GM23338 (cell line): Measurements from ENCODE around the gene EXOC6B. TPM values are rescaled to one million over a fixed set of nuclear protein-coding genes. Genes with fewer than 3 reads are reported as not detected.

ENCODE experiments used
- ATAC-seq: fragments of 200-7000 bp; cut with Tn5 transposase; 3 replicates; pipeline ENCODE4 v1.9.1; 2020
- DNase-seq: peaks from one replicate; pipeline ENCODE4 v3.0.0-alpha.2; 2015; ENCODE audit warnings: low spot score
- H2AFZ ChIP-seq: fragments of 200-600 bp; sonication (generic); 2 replicates; pipeline ENCODE4 v1.8.0; 2016; ENCODE audit warnings: antibody characterized with exemption, mild to moderate bottlenecking, moderate library complexity
- H3F3A ChIP-seq: fragments of 200-600 bp; sonication (generic); replicated peaks from 2 replicates; pipeline ENCODE4 v1.8.0; 2017; ENCODE audit warnings: antibody characterized with exemption, mixed run types, low read depth
- H3K27ac ChIP-seq: fragments of 200-600 bp; sonication (generic); 2 replicates; pipeline ENCODE4 v1.6.1; 2016; ENCODE audit warnings: low read depth
- H3K27me3 ChIP-seq: fragments of 200-600 bp; sonication (generic); 2 replicates; pipeline ENCODE4 v1.8.0; 2016; ENCODE audit warnings: mild to moderate bottlenecking, mixed run types, moderate library complexity; ENCODE audit not compliant: insufficient read depth
- H3K36me3 ChIP-seq: fragments of 200-600 bp; sonication (generic); 2 replicates; pipeline ENCODE4 v1.8.0; 2016; ENCODE audit warnings: mild to moderate bottlenecking; ENCODE audit not compliant: insufficient read depth
- H3K4me1 ChIP-seq: fragments of 200-600 bp; sonication (generic); 2 replicates; pipeline ENCODE4 v1.8.0; 2016; ENCODE audit warnings: mild to moderate bottlenecking, moderate library complexity; ENCODE audit not compliant: insufficient read depth
- H3K4me2 ChIP-seq: fragments of 200-600 bp; sonication (generic); 2 replicates; pipeline ENCODE4 v1.7.1; 2017; ENCODE audit warnings: mixed run types
- H3K4me3 ChIP-seq: fragments of 200-600 bp; sonication (generic); 2 replicates; pipeline ENCODE4 v1.6.1; 2016; ENCODE audit warnings: mixed run types
- H3K79me2 ChIP-seq: fragments of 200-600 bp; sonication (generic); replicated peaks from 2 replicates; pipeline ENCODE4 v1.8.0; 2017; ENCODE audit warnings: mild to moderate bottlenecking; ENCODE audit not compliant: insufficient read depth
- H3K9me2 ChIP-seq: fragments of 200-600 bp; sonication (generic); 2 replicates; pipeline ENCODE4 v1.8.0; 2017; ENCODE audit not compliant: insufficient read depth
- H4K20me1 ChIP-seq: fragments of 200-600 bp; sonication (generic); replicated peaks from 2 replicates; pipeline ENCODE4 v1.8.0; 2017; ENCODE audit warnings: mild to moderate bottlenecking; ENCODE audit not compliant: insufficient read depth
- H3K27ac Mint-ChIP-seq: 2 replicates; pipeline ENCODE4 v1.8.0; 2020; ENCODE audit warnings: inconsistent platforms, mild to moderate bottlenecking, moderate library complexity, mixed read lengths
- H3K27me3 Mint-ChIP-seq: 3 replicates; pipeline ENCODE4 v1.8.0; 2022; ENCODE audit warnings: low read depth, mild to moderate bottlenecking, moderate library complexity, mixed read lengths, inconsistent platforms; ENCODE audit not compliant: insufficient read depth, poor library complexity
- H3K36me3 Mint-ChIP-seq: 3 replicates; pipeline ENCODE4 v1.8.0; 2021; ENCODE audit warnings: low read depth, mild to moderate bottlenecking, inconsistent platforms, moderate library complexity, mixed read lengths
- H3K4me1 Mint-ChIP-seq: 3 replicates; pipeline ENCODE4 v1.8.0; 2020; ENCODE audit warnings: mild to moderate bottlenecking, inconsistent platforms, mixed read lengths
- H3K4me3 Mint-ChIP-seq: 3 replicates; pipeline ENCODE4 v1.8.0; 2021; ENCODE audit warnings: moderate library complexity, mild to moderate bottlenecking, inconsistent platforms, mixed read lengths
- H3K9me3 Mint-ChIP-seq: 3 replicates; pipeline ENCODE4 v1.8.0; 2020; ENCODE audit warnings: moderate library complexity, mild to moderate bottlenecking, inconsistent platforms, mixed read lengths
- EZH2 ChIP-seq: fragments of 200-600 bp; sonication (generic); IDR thresholded peaks from one replicate; pipeline ENCODE4 v1.8.0; 2017; ENCODE audit warnings: antibody characterized with exemption, mild to moderate bottlenecking, low read depth; ENCODE audit not compliant: unreplicated experiment
- EZH2phosphoT487 ChIP-seq: fragments of 200-600 bp; sonication (generic); IDR thresholded peaks from one replicate; pipeline ENCODE4 v1.8.1; 2018; ENCODE audit warnings: antibody characterized with exemption; ENCODE audit not compliant: unreplicated experiment
- POLR2AphosphoS5 ChIP-seq: IDR thresholded peaks from 2 replicates; pipeline ENCODE4 v1.6.1; 2016; ENCODE audit warnings: antibody characterized with exemption, low read depth
- STAT1 ChIP-seq: IDR thresholded peaks from one replicate; pipeline ENCODE4 v1.6.1; 2016; ENCODE audit warnings: antibody characterized with exemption; ENCODE audit not compliant: unreplicated experiment
- polyA plus RNA-seq: library from polyadenylated mRNA; unstranded; fragments of >200 nt; fragmentation: Nextera tagmentation; extraction: Ambion mirVana; gene quantifications from 2 replicates; pipeline ENCODE4 v1.2.1, GENCODE V29; 2016
- total RNA-seq: library from RNA; depleted of rRNA; stranded (reverse); fragments of >200 nt; shearing (Covaris generic); gene quantifications from 2 replicates; pipeline ENCODE4 v1.2.3, GENCODE V29; 2014
- TF ChIP-seq, protein P1 (sequence below): IDR thresholded peaks from 2 replicates; pipeline ENCODE4 v1.6.1; 2016; ENCODE audit warnings: antibody characterized with exemption
- TF ChIP-seq, protein P2 (sequence below): fragments of 250-450 bp; sonication (Bioruptor Pico); IDR thresholded peaks from 2 replicates; pipeline ENCODE4 v1.5.0; 2020; ENCODE audit warnings: mild to moderate bottlenecking, moderate library complexity

The EXOC6B gene
- total and polyA plus RNA-seq, 2 experiments from 2014 or later, result 7.2 to 45.9 TPM

DNA sequence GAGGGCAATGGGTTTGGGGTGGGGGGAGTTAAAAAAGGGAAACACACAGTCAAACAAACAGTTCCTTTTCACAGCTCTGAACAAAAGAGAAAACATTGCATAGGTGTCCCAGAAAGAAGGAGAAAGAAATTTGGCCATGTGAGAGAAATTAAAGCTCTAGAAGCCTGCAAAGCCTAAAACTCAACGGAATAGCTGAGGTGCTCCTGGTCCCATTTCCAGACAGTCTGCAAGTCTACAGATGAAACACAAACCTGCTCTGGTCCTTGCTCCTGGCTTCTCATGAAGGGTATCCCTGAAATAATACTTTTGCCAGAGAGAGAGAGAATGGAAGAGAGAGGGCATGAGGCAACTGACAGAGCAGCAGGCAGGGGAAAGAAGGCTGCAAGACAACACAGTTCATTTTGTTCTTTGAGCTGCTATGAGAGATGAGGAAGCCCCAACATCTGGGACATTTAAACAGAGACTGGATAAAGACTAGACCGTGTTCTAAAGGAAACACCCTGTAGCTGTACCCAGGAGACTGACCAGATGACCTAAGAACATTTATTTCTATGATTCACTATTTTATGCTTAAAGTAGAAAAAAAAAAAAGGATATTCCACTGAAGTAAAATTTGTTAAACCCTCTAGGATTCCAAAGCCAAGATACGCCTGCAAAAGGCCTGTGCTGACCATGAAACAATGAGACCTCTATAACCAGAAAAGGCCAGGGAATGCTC, 620.9 kb downstream of the EXOC6B start:
- Histone ChIP-seq H3K4me2 (no peak overlapping the region), H3K36me3 (no peaks in the 10 kb centered on the region), H3K9me2 (no peaks in the 10 kb centered on the region), H3K27ac (no peak overlapping the region), H3K4me1 (peaks cover 4% of the 10 kb centered on the region; the same call in 1 of the 2 replicates), H3F3A (no peaks in the 10 kb centered on the region), H4K20me1 (0 out of 2 replicates have a peak, but pooled peaks cover 3% of the 10 kb centered on the region), H2AFZ (no peak overlapping the region), H3K4me3 (no peak overlapping the region), H3K27me3 (no peaks in the 10 kb centered on the region), H3K79me2 (no peaks in the 10 kb centered on the region)
- H3K9me3 Mint-ChIP-seq, result no peaks in the 10 kb centered on the region
- no peaks in the 10 kb centered on the region for H3K27me3 Mint-ChIP-seq
- H3K36me3 Mint-ChIP-seq, result no peaks in the 10 kb centered on the region
- H3K4me1 Mint-ChIP-seq, result peaks cover under 1% of the 10 kb centered on the region
- no peak for ATAC-seq
- no peak for DNase-seq
- H3K4me3 Mint-ChIP-seq, result no peak overlapping the region
- no peak overlapping the region for H3K27ac Mint-ChIP-seq
- TF ChIP-seq STAT1 (no peak), EZH2phosphoT487 (no peak), EZH2 (no peak), POLR2AphosphoS5 (no peak)
- TF ChIP-seq, protein P1, sequence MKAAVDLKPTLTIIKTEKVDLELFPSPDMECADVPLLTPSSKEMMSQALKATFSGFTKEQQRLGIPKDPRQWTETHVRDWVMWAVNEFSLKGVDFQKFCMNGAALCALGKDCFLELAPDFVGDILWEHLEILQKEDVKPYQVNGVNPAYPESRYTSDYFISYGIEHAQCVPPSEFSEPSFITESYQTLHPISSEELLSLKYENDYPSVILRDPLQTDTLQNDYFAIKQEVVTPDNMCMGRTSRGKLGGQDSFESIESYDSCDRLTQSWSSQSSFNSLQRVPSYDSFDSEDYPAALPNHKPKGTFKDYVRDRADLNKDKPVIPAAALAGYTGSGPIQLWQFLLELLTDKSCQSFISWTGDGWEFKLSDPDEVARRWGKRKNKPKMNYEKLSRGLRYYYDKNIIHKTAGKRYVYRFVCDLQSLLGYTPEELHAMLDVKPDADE, result no peak
- TF ChIP-seq, protein P2, sequence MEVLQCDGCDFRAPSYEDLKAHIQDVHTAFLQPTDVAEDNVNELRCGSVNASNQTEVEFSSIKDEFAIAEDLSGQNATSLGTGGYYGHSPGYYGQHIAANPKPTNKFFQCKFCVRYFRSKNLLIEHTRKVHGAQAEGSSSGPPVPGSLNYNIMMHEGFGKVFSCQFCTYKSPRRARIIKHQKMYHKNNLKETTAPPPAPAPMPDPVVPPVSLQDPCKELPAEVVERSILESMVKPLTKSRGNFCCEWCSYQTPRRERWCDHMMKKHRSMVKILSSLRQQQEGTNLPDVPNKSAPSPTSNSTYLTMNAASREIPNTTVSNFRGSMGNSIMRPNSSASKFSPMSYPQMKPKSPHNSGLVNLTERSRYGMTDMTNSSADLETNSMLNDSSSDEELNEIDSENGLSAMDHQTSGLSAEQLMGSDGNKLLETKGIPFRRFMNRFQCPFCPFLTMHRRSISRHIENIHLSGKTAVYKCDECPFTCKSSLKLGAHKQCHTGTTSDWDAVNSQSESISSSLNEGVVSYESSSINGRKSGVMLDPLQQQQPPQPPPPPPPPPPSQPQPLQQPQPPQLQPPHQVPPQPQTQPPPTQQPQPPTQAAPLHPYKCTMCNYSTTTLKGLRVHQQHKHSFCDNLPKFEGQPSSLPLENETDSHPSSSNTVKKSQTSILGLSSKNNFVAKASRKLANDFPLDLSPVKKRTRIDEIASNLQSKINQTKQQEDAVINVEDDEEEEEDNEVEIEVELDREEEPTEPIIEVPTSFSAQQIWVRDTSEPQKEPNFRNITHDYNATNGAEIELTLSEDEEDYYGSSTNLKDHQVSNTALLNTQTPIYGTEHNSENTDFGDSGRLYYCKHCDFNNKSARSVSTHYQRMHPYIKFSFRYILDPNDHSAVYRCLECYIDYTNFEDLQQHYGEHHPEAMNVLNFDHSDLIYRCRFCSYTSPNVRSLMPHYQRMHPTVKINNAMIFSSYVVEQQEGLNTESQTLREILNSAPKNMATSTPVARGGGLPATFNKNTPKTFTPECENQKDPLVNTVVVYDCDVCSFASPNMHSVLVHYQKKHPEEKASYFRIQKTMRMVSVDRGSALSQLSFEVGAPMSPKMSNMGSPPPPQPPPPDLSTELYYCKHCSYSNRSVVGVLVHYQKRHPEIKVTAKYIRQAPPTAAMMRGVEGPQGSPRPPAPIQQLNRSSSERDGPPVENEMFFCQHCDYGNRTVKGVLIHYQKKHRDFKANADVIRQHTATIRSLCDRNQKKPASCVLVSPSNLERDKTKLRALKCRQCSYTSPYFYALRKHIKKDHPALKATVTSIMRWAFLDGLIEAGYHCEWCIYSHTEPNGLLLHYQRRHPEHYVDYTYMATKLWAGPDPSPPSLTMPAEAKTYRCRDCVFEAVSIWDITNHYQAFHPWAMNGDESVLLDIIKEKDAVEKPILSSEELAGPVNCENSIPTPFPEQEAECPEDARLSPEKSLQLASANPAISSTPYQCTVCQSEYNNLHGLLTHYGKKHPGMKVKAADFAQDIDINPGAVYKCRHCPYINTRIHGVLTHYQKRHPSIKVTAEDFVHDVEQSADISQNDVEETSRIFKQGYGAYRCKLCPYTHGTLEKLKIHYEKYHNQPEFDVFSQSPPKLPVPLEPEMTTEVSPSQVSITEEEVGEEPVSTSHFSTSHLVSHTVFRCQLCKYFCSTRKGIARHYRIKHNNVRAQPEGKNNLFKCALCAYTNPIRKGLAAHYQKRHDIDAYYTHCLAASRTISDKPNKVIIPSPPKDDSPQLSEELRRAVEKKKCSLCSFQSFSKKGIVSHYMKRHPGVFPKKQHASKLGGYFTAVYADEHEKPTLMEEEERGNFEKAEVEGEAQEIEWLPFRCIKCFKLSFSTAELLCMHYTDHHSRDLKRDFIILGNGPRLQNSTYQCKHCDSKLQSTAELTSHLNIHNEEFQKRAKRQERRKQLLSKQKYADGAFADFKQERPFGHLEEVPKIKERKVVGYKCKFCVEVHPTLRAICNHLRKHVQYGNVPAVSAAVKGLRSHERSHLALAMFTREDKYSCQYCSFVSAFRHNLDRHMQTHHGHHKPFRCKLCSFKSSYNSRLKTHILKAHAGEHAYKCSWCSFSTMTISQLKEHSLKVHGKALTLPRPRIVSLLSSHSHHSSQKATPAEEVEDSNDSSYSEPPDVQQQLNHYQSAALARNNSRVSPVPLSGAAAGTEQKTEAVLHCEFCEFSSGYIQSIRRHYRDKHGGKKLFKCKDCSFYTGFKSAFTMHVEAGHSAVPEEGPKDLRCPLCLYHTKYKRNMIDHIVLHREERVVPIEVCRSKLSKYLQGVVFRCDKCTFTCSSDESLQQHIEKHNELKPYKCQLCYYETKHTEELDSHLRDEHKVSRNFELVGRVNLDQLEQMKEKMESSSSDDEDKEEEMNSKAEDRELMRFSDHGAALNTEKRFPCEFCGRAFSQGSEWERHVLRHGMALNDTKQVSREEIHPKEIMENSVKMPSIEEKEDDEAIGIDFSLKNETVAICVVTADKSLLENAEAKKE (CRISPR knock-in tag), result no peak
